ENCODE data around the gene NBEA. TPM values are rescaled to one million over a fixed set of nuclear protein-coding genes. Genes with fewer than 3 reads are reported as not detected.

NBEA gene
- total and polyA plus RNA-seq, 3 experiments from 2014 or later = 0.14 to 0.24 (median 0.20) TPM

- CTCF ChIA-PET = no interaction called here
- H3K27me3 ChIP-seq (ENCODE audit: insufficient read depth, low read length, poor library complexity, severe bottlenecking) = peaks cover 18% of the 10 kb centered on the region
Measured at GRCh38 chr13:35480346-35480745, 538.3 kb downstream of the NBEA start.

GRCh38 chr13:35481777-35482176 is 539.7 kb downstream of the NBEA start:
- no peak overlapping the region for H3K4me3 ChIP-seq (ENCODE audit: low read length)
- no peaks in the 10 kb centered on the region for H3K36me3 ChIP-seq (ENCODE audit: insufficient read depth, low read length)
- peaks cover 5 to 21% of the 10 kb centered on the region in 2 donors for H3K27me3 Mint-ChIP-seq
- H3K4me1 ChIP-seq (ENCODE audit: insufficient read depth, low read length) = no peaks in the 10 kb centered on the region
- H3K9me3 ChIP-seq (ENCODE audit: low read length) = no peaks in the 10 kb centered on the region
- H3K4me3 Mint-ChIP-seq = no peak overlapping the region
- ChIA-PET POLR2A (no interaction called here), CTCF (no interaction called here)
- peaks cover 2 to 23% (median 7%) of the 10 kb centered on the region in 5 donors for H3K9me3 Mint-ChIP-seq
- H3K4me1 Mint-ChIP-seq = peaks cover 0 to 4% (median 3%) of the 10 kb centered on the region in 3 donors
- H3K27me3 ChIP-seq (ENCODE audit: insufficient read depth, low read length, poor library complexity, severe bottlenecking) = peaks cover 8% of the 10 kb centered on the region
- peaks cover 0 to 5% (median 0%) of the 10 kb centered on the region in 3 donors for H3K36me3 Mint-ChIP-seq
- H3K27ac ChIP-seq (ENCODE audit: low read depth, low read length) = no peak overlapping the region
- no peak overlapping the region for H3K27ac Mint-ChIP-seq
- DNase-seq = no peak

More at GRCh38 chr13:35480346-35480745, 538.3 kb downstream of the NBEA start:
- POLR2A ChIA-PET = no interaction called here
- Histone ChIP-seq H3K9me3 (ENCODE audit: low read length) (no peaks in the 10 kb centered on the region), H3K4me3 (ENCODE audit: low read length) (no peak overlapping the region), H3K27ac (ENCODE audit: low read depth, low read length) (no peak overlapping the region), H3K4me1 (ENCODE audit: insufficient read depth, low read length) (peaks cover 5% of the 10 kb centered on the region), H3K36me3 (ENCODE audit: insufficient read depth, low read length) (no peaks in the 10 kb centered on the region)
- peaks cover 11 to 14% (median 12%) of the 10 kb centered on the region in 3 donors for H3K4me1 Mint-ChIP-seq
- no peak for DNase-seq
- H3K36me3 Mint-ChIP-seq = peaks cover 0 to 5% (median 0%) of the 10 kb centered on the region in 3 donors
- H3K27me3 Mint-ChIP-seq = peaks cover 15 to 35% of the 10 kb centered on the region in 2 donors
- no peak overlapping the region for H3K27ac Mint-ChIP-seq
- peaks cover 4 to 34% (median 15%) of the 10 kb centered on the region in 5 donors for H3K9me3 Mint-ChIP-seq
- no peak overlapping the region for H3K4me3 Mint-ChIP-seq

- Histone ChIP-seq H3K9me3 (ENCODE audit: low read length) (no peaks in the 10 kb centered on the region), H3K27me3 (ENCODE audit: insufficient read depth, low read length, poor library complexity, severe bottlenecking) (peaks cover under 1% of the 10 kb centered on the region), H3K27ac (ENCODE audit: low read depth, low read length) (no peak overlapping the region), H3K36me3 (ENCODE audit: insufficient read depth, low read length) (no peaks in the 10 kb centered on the region), H3K4me1 (ENCODE audit: insufficient read depth, low read length) (no peaks in the 10 kb centered on the region), H3K4me3 (ENCODE audit: low read length) (no peak overlapping the region)
- Mint-ChIP-seq H3K9me3 (peaks cover 2 to 16% (median 5%) of the 10 kb centered on the region in 5 donors), H3K4me1 (no peaks in the 10 kb centered on the region), H3K36me3 (no peaks in the 10 kb centered on the region), H3K27me3 (peaks cover 5 to 13% of the 10 kb centered on the region in 2 donors), H3K4me3 (no peak overlapping the region), H3K27ac (no peak overlapping the region)
- CTCF ChIA-PET = no interaction called here
- DNase-seq = no peak
- POLR2A ChIA-PET = no interaction called here
Measured at GRCh38 chr13:35482527-35482926, 540.5 kb downstream of the NBEA start.

GRCh38 chr13:35483761-35484160 is 541.7 kb downstream of the NBEA start:
- H3K4me1 Mint-ChIP-seq = no peaks in the 10 kb centered on the region
- peaks cover 0 to 10% (median 3%) of the 10 kb centered on the region in 5 donors for H3K9me3 Mint-ChIP-seq
- ChIA-PET CTCF (no interaction called here), POLR2A (no interaction called here)
- no peaks in the 10 kb centered on the region for H3K36me3 ChIP-seq (ENCODE audit: insufficient read depth, low read length)
- no peak overlapping the region for H3K27ac Mint-ChIP-seq
- H3K4me1 ChIP-seq (ENCODE audit: insufficient read depth, low read length) = no peaks in the 10 kb centered on the region
- H3K27me3 Mint-ChIP-seq = peaks cover 0 to 3% of the 10 kb centered on the region in 2 donors
- H3K4me3 ChIP-seq (ENCODE audit: low read length) = no peak overlapping the region
- no peaks in the 10 kb centered on the region for H3K9me3 ChIP-seq (ENCODE audit: low read length)
- no peak overlapping the region for H3K27ac ChIP-seq (ENCODE audit: low read depth, low read length)
- DNase-seq = no peak
- H3K4me3 Mint-ChIP-seq = no peak overlapping the region
- no peaks in the 10 kb centered on the region for H3K36me3 Mint-ChIP-seq
- H3K27me3 ChIP-seq (ENCODE audit: insufficient read depth, low read length, poor library complexity, severe bottlenecking) = no peaks in the 10 kb centered on the region

- CTCF ChIA-PET = no interaction called here
- no peak overlapping the region for H3K4me3 Mint-ChIP-seq
- H3K4me1 ChIP-seq (ENCODE audit: insufficient read depth, low read length) = no peaks in the 10 kb centered on the region
- no peak overlapping the region for H3K4me3 ChIP-seq (ENCODE audit: low read length)
- no peaks in the 10 kb centered on the region for H3K4me1 Mint-ChIP-seq
- no peaks in the 10 kb centered on the region for H3K36me3 ChIP-seq (ENCODE audit: insufficient read depth, low read length)
- POLR2A ChIA-PET = no interaction called here
- no peaks in the 10 kb centered on the region for H3K27me3 ChIP-seq (ENCODE audit: insufficient read depth, low read length, poor library complexity, severe bottlenecking)
- no peaks in the 10 kb centered on the region for H3K27me3 Mint-ChIP-seq
- no peaks in the 10 kb centered on the region for H3K9me3 ChIP-seq (ENCODE audit: low read length)
- H3K9me3 Mint-ChIP-seq = peaks cover 0 to 6% (median 3%) of the 10 kb centered on the region in 5 donors
- no peaks in the 10 kb centered on the region for H3K36me3 Mint-ChIP-seq
- H3K27ac ChIP-seq (ENCODE audit: low read depth, low read length) = no peak overlapping the region
- no peak for DNase-seq
- no peak overlapping the region for H3K27ac Mint-ChIP-seq
Measured at GRCh38 chr13:35484384-35484783, 542.3 kb downstream of the NBEA start.

GRCh38 chr13:35485424-35485823 is 543.4 kb downstream of the NBEA start:
- DNase-seq = no peak
- Mint-ChIP-seq H3K4me3 (no peak overlapping the region), H3K27ac (no peak overlapping the region), H3K4me1 (no peaks in the 10 kb centered on the region), H3K27me3 (no peaks in the 10 kb centered on the region), H3K36me3 (no peaks in the 10 kb centered on the region), H3K9me3 (peaks cover 0 to 5% (median 2%) of the 10 kb centered on the region in 5 donors)
- Histone ChIP-seq H3K27ac (ENCODE audit: low read depth, low read length) (no peak overlapping the region), H3K4me1 (ENCODE audit: insufficient read depth, low read length) (no peaks in the 10 kb centered on the region), H3K4me3 (ENCODE audit: low read length) (no peak overlapping the region), H3K9me3 (ENCODE audit: low read length) (no peaks in the 10 kb centered on the region), H3K36me3 (ENCODE audit: insufficient read depth, low read length) (no peaks in the 10 kb centered on the region), H3K27me3 (ENCODE audit: insufficient read depth, low read length, poor library complexity, severe bottlenecking) (no peaks in the 10 kb centered on the region)
- ChIA-PET POLR2A (no interaction called here), CTCF (no interaction called here)

- Histone ChIP-seq H3K36me3 (ENCODE audit: insufficient read depth, low read length) (no peaks in the 10 kb centered on the region), H3K27me3 (ENCODE audit: insufficient read depth, low read length, poor library complexity, severe bottlenecking) (no peaks in the 10 kb centered on the region), H3K4me1 (ENCODE audit: insufficient read depth, low read length) (no peaks in the 10 kb centered on the region), H3K27ac (ENCODE audit: low read depth, low read length) (no peak overlapping the region), H3K9me3 (ENCODE audit: low read length) (no peaks in the 10 kb centered on the region), H3K4me3 (ENCODE audit: low read length) (no peak overlapping the region)
- Mint-ChIP-seq H3K4me3 (no peak overlapping the region), H3K36me3 (peaks cover 0 to 12% (median 0%) of the 10 kb centered on the region in 3 donors), H3K27me3 (no peaks in the 10 kb centered on the region), H3K9me3 (peaks cover 0 to 13% (median 2%) of the 10 kb centered on the region in 5 donors), H3K27ac (no peak overlapping the region), H3K4me1 (no peaks in the 10 kb centered on the region)
- ChIA-PET POLR2A (no interaction called here), CTCF (no interaction called here)
- DNase-seq = no peak
Measured at GRCh38 chr13:35489050-35489449, 547.0 kb downstream of the NBEA start.

GRCh38 chr13:35496006-35496405 is 553.9 kb downstream of the NBEA start:
- H3K27me3 ChIP-seq (ENCODE audit: insufficient read depth, low read length, poor library complexity, severe bottlenecking) = no peaks in the 10 kb centered on the region
- DNase-seq = no peak
- POLR2A ChIA-PET = no interaction called here
- peaks cover 3 to 14% (median 9%) of the 10 kb centered on the region in 5 donors for H3K9me3 Mint-ChIP-seq
- H3K36me3 Mint-ChIP-seq = peaks cover 0 to 12% (median 0%) of the 10 kb centered on the region in 3 donors
- H3K9me3 ChIP-seq (ENCODE audit: low read length) = no peaks in the 10 kb centered on the region
- no peak overlapping the region for H3K4me3 ChIP-seq (ENCODE audit: low read length)
- H3K27ac ChIP-seq (ENCODE audit: low read depth, low read length) = no peak overlapping the region
- no peaks in the 10 kb centered on the region for H3K36me3 ChIP-seq (ENCODE audit: insufficient read depth, low read length)
- H3K27ac Mint-ChIP-seq = no peak overlapping the region
- H3K27me3 Mint-ChIP-seq = peaks cover 0 to 2% of the 10 kb centered on the region in 2 donors
- CTCF ChIA-PET = no interaction called here
- no peaks in the 10 kb centered on the region for H3K4me1 Mint-ChIP-seq
- H3K4me1 ChIP-seq (ENCODE audit: insufficient read depth, low read length) = no peaks in the 10 kb centered on the region
- no peak overlapping the region for H3K4me3 Mint-ChIP-seq

All from CD8-positive, alpha-beta memory T cell (primary cell).